GM18505 (cell line): ENCODE measurements around the gene NPAS4.

Source experiments
- ATAC-seq: cut with Tn5 transposase; IDR thresholded peaks from one replicate; pipeline ENCODE4 v1.9.1; 2021; ENCODE audit not compliant: unreplicated experiment
- POLR2A ChIP-seq: IDR thresholded peaks from 4 replicates; pipeline ENCODE4 v1.6.1; 2011; ENCODE audit warnings: borderline replicate concordance; ENCODE audit not compliant: insufficient read depth, insufficient read length; ENCODE audit errors: extremely low read depth

NPAS4 gene

DNA sequence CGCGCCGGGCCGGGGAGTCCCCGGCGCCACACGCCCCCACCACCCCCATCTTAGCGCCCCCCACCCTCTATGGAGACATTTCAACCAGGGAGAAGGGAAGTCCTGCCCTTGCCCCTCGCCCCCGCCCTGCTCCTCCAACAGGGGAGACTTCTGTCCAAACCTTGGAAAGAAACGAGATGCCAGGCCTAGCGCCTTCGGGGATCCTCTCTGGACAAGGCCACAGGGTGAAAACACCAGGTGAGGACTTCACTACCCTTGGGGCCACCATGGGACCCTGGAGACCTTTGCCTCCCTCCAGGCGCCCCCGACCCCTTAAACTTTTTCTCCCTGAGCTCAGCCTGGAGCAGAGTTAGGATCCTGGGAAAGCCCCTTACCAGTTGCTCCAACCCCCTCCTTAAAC, 11.6 kb upstream of the NPAS4 start:
- no peak for ATAC-seq

DNA sequence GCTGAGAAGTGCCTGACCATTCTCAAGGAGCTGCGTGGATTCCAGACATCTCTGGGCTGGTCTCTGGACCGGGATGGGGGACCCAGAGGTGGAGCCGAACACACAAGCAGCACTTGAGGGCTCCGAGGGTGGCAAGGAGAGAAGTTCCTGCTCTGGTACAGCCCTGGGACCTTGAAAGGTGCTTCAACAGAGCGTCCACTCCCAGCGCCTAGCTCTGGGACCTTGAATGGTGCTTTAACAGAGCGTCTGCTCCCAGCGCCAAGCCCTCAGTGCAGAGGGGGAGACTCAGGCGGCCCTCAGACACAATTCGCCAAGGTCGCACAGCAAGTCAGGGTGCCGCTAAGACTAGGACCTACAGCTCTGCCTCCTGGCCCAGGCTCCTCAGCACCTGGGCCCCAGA, 10.6 kb upstream of the NPAS4 start:
- no peak for TF ChIP-seq POLR2A
- ATAC-seq: no peak

More for the DNA sequence above, 11.6 kb upstream of the NPAS4 start:
- TF ChIP-seq POLR2A: no peak

GRCh38 chr11:66411323-66411722, 9.5 kb upstream of the NPAS4 start:
- no peak for ATAC-seq
- TF ChIP-seq POLR2A: no peak

- ATAC-seq: no peak
- TF ChIP-seq POLR2A: no peak
Measured at GRCh38 chr11:66412110-66412509, 8.7 kb upstream of the NPAS4 start.

GRCh38 chr11:66413167-66413566, 7.7 kb upstream of the NPAS4 start:
- ATAC-seq: no peak
- no peak for TF ChIP-seq POLR2A

- no peak for TF ChIP-seq POLR2A
- no peak for ATAC-seq
Measured at GRCh38 chr11:66414120-66414934, 6.5 kb upstream of the NPAS4 start.

DNA sequence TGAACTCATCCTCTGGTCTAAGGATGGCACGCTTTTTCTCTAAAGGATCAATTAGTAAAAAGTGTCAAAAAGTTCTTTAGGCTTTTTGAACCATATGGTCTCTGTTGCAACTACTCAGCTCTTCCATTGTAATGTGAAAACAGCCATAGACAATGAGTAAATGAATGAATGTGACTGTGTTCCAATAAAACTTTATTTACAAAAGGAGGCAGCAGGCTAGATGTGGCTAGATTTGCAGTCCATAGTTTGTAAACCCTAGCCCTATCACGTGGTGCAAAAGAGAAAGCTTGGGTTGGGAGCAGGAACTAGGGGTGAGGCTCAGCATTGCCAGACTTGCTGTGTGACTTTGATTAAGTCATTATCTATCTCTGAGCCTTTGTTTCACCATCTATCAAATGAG, 5.4 kb upstream of the NPAS4 start:
- ATAC-seq: no peak
- TF ChIP-seq POLR2A: no peak

DNA sequence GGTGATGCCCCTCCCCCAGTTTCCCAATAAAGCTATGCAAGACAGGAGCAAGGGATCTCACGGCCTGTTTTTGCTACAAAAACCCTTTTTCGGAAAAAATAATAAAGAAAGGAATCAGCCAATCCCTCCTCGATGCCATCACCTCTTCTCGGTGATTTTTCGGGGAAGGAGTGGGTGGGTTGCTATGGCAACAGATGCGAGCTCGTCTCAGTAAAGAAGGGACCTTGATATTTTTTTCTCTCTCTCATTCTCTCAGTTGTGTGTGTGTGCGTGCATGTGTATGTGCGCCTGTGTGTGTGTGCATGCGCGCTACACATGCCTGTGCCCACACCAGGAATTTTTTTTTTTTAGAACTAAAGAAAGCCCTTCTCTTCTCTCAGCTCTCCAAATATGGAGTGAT, 3.8 kb upstream of the NPAS4 start:
- ATAC-seq: no peak
- TF ChIP-seq POLR2A: no peak

DNA sequence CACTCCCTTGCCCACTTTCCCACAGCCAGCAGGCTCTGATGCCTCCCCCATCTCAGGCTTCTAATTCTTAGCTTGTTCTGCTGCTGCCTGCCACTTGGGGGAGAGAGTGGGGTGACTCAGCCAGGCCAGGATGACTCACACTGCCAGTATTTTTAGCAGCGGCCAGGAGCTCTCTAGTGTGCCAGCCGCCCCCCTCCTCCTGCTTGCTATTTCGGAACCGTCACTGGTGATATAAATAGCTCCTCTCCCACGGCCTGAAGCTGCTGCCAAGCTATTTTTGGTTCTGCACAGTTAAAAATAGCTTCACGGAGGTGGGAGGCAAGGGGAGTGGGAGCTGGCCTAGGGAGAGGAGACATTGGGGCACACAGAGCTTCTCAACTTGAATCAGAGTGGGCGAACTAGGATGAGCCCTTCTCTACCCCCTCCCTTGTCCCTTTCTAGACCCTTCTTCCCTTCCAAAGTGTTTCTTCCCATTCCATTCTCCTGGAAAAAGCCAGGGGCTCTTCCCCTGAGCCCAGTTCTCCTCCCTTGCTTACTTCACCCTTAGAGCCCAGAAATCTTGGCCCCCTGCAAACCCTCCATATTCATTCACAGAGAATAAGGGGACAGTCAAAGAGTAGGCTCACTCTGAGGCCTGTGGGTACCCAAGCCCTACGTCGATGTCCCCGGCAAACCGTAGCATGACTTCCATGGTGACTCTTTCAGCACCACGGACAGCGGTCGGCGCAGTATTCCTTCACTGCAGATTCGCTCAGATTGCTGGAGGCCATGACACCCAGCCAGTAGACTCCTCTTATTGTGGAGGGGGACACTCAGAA, 2.5 kb upstream of the NPAS4 start:
- no peak for TF ChIP-seq POLR2A
- ATAC-seq: no peak

DNA sequence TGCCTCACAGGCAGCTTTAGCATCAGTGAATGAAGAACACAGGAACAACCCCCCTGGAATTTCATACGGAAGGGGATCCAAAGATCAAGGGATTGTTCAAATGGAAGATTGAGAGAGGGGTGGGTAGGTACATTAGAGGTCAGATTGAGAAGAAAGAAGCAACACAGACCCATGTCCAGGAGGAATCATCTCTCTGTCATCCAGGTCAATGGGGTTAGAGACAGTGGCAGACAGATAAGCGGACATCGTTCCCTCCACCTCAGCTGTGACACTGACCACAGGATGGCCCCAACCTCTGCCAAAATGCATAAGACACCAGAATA, 1.9 kb upstream of the NPAS4 start:
- TF ChIP-seq POLR2A: no peak
- ATAC-seq: no peak

GRCh38 chr11:66419825-66420224, 1.0 kb upstream of the NPAS4 start:
- TF ChIP-seq POLR2A: no peak
- ATAC-seq: no peak

DNA sequence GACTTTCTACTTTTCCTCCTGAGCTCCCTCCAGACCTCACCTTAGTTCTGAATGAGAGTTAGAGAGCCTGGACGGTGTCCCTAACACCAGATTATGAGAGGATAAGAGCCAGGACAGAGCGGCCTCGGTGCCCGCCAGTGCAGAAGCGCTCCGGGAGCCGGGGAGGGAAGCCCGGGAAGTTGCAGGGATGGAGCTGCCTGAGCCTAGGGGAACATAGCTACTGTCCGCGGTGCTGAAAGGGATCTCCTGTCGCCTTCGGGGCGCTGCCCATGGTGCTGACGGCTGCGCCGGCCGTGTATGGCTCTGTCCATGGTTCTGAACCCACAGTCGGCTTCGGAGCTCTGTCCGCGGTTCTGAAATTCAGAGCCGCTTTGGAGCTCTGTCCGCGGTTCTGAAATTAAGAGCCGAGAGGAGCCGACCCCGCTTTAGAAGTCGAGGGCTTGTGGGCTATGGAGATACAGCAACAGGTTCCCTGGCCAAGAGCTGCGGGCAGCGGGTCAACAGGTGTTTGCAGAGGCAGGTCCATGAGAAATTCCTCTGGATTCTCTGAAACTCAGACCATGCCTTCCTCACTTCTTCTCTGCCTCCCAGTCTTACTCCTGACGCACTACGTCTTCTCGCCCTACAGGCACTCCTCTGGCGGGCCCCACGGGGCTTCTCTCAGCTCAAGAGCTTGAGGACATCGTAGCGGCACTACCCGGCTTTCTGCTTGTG, 814 bp downstream of the NPAS4 start:
- ATAC-seq: no peak
- no peak for TF ChIP-seq POLR2A

- no peak for ATAC-seq
- TF ChIP-seq POLR2A: no peak
Measured at GRCh38 chr11:66426314-66426713, 5.5 kb downstream of the NPAS4 start.
